H7 (cell line): ENCODE results near the gene MAFB. TPM values are rescaled to one million over a fixed set of nuclear protein-coding genes. Genes with fewer than 3 reads are reported as not detected.

Experiments used
- DNase-seq: peaks from one replicate; pipeline ENCODE4 v3.0.0; 2012
- H3K27me3 ChIP-seq: 2 replicates; pipeline ENCODE4 v1.6.0; 2011; ENCODE audit warnings: mild to moderate bottlenecking, low read length; ENCODE audit not compliant: control insufficient read depth, insufficient read depth
- H3K36me3 ChIP-seq: replicated peaks from 2 replicates; pipeline ENCODE4 v1.5.1; 2011; ENCODE audit warnings: low read length; ENCODE audit not compliant: control insufficient read depth, insufficient read depth
- H3K4me3 ChIP-seq: 2 replicates; pipeline ENCODE4 v1.5.1; 2011; ENCODE audit warnings: low read depth, mild to moderate bottlenecking, control low read depth, low read length, moderate library complexity; ENCODE audit not compliant: insufficient read depth
- total RNA-seq: library from RNA; depleted of rRNA; stranded (reverse); fragments of >200 nt; shearing (Covaris generic); gene quantifications from 2 replicates; pipeline ENCODE4 v1.2.3, GENCODE V29; 2014

MAFB gene
- total RNA-seq, 1 experiment from 2014 or later = 2.4 TPM

DNA sequence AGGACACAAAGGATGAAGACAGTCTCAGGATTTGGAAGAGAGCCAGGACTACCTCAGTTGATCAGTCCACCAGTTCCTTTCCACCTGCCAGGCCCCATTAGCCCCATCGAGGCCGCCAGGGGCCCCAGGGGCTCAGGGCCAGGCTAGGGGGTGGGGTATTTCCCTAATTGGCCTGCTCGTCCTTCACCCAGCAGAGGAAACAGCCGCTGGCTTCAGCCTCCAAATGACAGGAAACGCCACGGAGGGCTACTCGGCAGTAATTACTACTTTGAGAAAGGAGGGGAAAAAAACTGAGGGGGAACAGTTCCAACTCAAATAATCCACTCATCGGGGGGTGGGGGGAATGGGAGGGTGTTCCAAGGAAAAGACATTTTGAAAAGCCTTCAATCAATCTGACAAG, 42.7 kb downstream of the MAFB start:
- Histone ChIP-seq H3K27me3 (no peaks in the 10 kb centered on the region; the same call in 1 of the 2 replicates), H3K36me3 (no peaks in the 10 kb centered on the region), H3K4me3 (no peak overlapping the region)
- DNase-seq = no peak

DNA sequence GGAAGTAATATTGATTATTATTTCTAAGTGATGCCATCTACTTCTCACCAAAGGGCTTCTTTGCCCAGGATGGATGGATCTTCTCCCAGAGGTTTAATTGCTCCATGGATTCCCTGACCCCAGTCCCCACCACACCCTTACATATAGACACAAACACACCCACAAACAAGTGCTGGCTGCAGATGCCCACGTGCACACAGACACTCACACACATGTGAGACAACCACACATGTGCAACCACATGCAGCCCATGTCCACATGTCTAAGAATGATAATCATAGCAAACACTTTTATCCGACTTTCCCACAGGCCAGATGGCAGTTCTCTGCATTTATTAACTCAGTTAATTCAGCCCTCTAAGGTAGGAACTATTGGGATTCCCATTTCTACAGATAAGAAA, 44.2 kb downstream of the MAFB start:
- Histone ChIP-seq H3K27me3 (no peaks in the 10 kb centered on the region; the same call in 1 of the 2 replicates), H3K36me3 (no peaks in the 10 kb centered on the region), H3K4me3 (no peak overlapping the region)
- no peak for DNase-seq

DNA sequence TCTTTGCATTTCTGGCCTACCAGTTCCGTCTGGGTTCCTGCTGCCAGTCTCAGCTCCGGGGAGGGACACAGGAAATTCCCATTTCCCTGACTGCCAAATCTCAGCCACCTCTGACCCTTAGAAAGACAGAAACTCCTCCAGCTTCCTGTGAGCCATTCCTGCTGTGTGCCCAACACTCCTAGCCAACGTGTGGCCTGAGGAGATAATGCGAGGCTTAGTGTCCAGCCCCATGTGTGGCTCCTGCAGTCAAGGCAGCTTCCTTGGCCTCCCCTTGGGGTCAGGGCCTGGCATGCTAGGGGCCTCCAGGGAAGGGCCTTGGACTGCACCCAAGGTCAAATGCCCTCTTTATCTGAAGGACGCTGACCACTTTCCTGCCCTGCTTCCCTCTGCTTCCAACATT, 45.1 kb downstream of the MAFB start:
- no peak for DNase-seq
- no peaks in the 10 kb centered on the region for H3K36me3 ChIP-seq
- no peaks in the 10 kb centered on the region; the same call in 1 of the 2 replicates for H3K27me3 ChIP-seq
- H3K4me3 ChIP-seq = no peak overlapping the region

DNA sequence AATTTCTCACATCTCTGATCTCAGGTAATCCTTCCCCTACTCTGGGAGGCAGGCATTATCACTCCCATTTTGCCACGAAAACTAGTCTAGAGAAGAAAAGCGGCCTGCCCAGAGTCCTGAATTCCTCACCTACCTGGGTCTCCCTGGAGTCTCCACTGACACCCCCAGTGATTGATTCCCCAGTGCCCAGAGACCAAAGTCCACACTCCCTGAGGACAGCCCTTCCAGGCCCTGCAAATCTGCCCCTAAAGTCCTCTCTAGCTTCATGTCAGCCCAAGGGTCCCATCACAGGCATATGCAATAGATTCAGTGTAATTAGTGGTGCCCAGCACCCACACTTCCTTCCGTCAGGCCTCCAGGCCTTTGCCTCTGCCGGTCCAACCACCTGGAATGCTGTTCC, 47.2 kb downstream of the MAFB start:
- H3K36me3 ChIP-seq = no peaks in the 10 kb centered on the region
- no peak overlapping the region for H3K4me3 ChIP-seq
- no peak for DNase-seq
- no peaks in the 10 kb centered on the region; the same call in 1 of the 2 replicates for H3K27me3 ChIP-seq

DNA sequence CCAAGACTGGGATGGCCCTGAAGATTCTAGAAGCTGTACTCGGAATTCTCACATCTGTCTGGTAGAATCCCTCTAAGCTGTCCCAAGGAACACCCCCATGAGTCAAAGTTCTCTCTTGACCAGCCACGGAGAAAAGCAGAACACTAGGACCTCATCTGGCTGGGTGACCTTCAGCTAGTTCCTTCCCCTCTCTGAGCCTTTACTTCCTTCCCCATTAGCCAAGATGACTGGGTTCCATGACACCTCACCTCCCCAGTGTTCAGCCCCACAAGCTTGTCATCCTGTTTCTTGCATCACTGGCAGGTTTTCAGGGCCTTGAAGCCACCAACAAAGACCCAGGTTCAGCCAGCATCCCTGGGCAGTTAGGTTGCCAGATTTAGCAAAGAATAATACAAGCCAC, 47.8 kb downstream of the MAFB start:
- no peak for DNase-seq
- no peaks in the 10 kb centered on the region for H3K36me3 ChIP-seq

DNA sequence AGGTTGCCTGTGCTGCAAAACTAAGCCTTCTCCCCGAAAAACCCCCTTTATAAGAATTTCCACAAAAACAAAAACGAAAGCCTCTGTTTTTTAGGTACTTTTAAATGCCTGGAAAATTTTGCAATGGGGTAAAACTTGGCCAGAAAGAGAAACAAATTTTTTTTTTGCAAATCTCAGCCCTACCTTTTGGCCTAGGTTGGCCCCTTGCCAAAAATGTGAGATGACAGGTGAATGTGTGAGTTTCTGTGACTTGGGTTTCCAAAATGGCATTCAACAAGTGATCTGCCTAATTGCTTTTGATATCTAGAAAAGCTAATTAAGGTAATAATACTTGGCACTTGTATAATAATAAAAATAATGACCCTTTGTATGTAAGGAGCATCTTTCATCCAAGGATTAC, 48.4 kb downstream of the MAFB start:
- H3K27me3 ChIP-seq = no peaks in the 10 kb centered on the region
- H3K36me3 ChIP-seq = no peaks in the 10 kb centered on the region
- no peak overlapping the region for H3K4me3 ChIP-seq
- DNase-seq = no peak

More for the DNA sequence above, 47.8 kb downstream of the MAFB start:
- no peak overlapping the region for H3K4me3 ChIP-seq
- no peaks in the 10 kb centered on the region for H3K27me3 ChIP-seq

DNA sequence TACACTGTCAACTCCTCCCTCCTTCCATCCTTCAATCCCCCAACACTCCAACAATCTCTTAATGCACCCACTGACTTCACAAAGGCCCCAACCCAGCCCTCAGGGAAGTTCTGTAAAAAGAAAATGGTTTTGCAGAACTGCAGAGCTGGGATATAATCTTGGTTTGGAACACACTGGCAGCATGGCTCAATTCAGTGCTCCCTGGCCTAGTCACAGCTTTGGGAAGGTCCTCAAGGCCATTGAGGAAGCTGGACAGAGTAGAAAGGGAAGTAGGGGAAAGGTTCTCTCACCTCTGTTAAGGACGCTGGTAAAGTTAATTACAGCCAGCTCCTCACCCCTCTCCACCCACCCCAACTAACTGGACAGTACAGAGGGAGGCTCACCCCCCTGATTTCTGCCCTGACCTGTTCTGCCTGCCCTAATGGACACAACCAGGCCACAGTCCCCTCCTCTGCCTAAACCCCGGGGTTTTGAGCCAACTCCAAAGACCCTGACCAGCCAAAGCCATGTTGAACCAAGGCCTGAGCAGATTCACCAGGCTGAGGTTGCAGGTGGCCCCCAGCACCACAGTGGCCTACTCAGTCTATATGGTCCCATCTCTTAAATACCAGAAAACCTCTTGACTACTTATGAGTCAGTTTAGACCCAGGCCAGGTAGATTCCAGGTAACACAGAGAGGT, 49.2 kb downstream of the MAFB start:
- DNase-seq = no peak
- H3K36me3 ChIP-seq = no peaks in the 10 kb centered on the region
- no peak overlapping the region for H3K4me3 ChIP-seq
- no peaks in the 10 kb centered on the region for H3K27me3 ChIP-seq

DNA sequence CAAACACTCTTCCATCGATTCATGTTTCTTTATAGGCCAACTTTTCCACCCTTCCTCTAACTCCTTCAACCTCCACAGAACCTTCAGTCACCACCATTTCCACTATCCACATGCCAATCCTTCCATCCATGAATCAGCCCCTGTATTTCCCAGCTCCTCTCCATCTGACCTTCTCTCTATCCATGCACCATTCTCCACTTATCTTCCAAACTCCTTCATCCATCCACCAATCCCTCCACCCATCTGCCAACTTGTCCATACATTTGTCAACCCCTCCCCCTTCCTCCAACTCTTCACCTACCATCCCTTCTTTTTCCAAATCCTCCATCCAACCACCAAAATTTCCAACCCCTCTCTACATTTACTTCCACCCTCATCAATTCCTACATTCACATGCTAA, 49.9 kb downstream of the MAFB start:
- no peaks in the 10 kb centered on the region for H3K27me3 ChIP-seq
- no peaks in the 10 kb centered on the region for H3K36me3 ChIP-seq
- no peak for DNase-seq
- no peak overlapping the region for H3K4me3 ChIP-seq

DNA sequence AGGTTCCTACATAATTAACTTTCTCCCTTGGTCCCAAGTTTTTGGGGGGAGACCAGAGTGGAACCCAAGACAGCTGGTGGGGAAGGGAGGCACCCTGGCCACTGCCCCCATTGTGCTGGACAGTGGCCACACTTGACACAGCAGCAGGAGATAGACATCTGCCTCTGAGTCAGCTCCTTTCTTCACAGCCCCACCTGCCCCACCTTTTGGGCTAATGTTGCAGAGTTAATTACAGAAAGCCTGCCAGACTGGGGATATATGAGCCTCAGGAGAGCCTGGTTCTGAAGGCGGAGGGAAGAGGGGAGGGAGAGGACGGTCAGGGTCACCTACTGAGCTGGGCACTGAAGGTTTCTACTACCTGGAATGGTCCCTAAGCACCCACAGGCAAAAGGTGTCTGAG, 50.6 kb downstream of the MAFB start:
- no peak for DNase-seq
- Histone ChIP-seq H3K4me3 (no peak overlapping the region), H3K27me3 (no peaks in the 10 kb centered on the region), H3K36me3 (no peaks in the 10 kb centered on the region)

DNA sequence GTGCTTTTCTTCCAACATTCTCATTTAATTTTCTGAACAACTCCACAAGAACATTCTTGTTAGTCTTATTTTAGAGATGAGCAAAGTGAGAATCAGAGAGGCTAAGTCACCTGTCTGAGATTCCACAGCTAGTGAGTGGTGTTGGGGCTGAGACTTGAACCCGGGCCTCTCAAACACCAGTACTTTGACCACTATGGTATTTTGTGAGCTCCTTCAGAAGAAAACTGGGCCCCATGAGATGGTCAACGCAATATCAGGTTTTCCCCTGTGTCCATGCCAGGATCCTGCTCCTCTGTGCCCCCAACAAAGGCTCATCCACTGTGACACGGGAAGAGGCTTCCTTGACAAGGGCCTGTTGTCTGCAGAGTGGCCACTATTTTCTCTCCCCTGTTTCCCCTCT, 51.9 kb downstream of the MAFB start:
- no peaks in the 10 kb centered on the region for H3K27me3 ChIP-seq
- no peaks in the 10 kb centered on the region for H3K36me3 ChIP-seq
- DNase-seq = no peak
- H3K4me3 ChIP-seq = no peak overlapping the region

DNA sequence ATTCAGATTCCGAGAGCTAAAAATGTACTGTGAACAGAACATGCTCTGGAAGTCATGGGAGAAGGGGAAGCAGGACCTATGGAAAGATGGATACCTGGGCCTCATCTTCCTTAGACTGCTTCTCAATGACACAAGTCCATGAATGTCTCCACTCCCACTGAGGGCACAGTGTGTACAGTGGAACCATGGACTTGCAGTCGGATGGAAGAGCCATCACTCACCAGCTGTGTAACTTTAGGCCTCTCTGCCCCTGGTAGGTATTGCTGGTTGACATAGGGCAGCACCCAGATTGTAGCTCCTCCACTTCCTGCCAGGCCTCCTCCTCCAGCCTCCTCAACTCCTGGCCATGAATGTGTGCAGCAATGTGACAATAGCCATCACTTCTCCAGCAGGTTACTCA, 52.5 kb downstream of the MAFB start:
- H3K4me3 ChIP-seq = no peak overlapping the region
- DNase-seq = no peak

DNA sequence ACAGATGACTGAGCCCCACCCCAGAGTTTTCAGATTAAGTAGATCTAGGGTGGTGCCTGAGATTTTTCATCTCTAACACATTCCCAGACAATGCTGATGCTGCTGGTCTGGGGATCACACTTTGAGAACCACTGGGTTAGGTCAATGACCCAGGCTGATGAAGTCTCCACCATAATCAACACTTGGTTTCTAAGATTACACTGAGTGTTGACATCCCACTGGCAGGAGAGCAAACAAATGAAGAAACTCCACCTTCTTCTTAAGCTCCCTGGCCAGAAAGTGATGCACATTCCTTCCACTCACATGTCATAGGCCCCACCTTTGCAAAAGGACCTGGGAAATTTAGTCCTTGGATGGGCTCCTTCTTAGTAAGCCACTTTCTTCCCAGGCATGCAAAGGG, 53.1 kb downstream of the MAFB start:
- DNase-seq = no peak
- no peak overlapping the region for H3K4me3 ChIP-seq

More for the DNA sequence above, 52.5 kb downstream of the MAFB start:
- H3K27me3 ChIP-seq = no peaks in the 10 kb centered on the region
- no peaks in the 10 kb centered on the region for H3K36me3 ChIP-seq

More for the DNA sequence above, 53.1 kb downstream of the MAFB start:
- Histone ChIP-seq H3K27me3 (no peaks in the 10 kb centered on the region), H3K36me3 (no peaks in the 10 kb centered on the region)
